ENCODE results near the gene LAD1.
A peak's percentile ranks its signal among the peaks of the same experiment; 100 is the strongest.

LAD1 gene, protein sequence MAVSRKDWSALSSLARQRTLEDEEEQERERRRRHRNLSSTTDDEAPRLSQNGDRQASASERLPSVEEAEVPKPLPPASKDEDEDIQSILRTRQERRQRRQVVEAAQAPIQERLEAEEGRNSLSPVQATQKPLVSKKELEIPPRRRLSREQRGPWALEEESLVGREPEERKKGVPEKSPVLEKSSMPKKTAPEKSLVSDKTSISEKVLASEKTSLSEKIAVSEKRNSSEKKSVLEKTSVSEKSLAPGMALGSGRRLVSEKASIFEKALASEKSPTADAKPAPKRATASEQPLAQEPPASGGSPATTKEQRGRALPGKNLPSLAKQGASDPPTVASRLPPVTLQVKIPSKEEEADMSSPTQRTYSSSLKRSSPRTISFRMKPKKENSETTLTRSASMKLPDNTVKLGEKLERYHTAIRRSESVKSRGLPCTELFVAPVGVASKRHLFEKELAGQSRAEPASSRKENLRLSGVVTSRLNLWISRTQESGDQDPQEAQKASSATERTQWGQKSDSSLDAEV

DNA sequence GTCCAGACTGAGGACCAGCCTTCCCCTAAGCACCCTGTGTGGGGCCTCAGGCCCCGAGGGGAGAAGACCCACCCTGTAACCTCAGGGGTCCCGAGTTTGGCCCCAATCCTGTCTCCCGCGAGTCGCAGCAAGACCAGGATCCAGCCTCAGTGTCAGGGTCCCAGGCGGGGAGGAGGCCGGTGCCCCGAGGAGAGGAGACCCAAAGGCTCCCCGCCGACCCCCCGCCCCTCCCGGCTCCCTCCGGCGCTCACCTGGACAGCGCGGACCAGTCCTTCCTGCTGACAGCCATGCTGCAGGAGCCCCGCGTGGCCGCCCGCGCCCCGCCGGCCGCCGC, at the start of gene LAD1:
Gene LAD1, minus strand, starts transcription at position 307 of the 334 bp plus-strand sequence. Its CDS starts 18 bp downstream, at position 289.
- no peak for DNase-seq (ENCODE audit: low spot score)

DNA sequence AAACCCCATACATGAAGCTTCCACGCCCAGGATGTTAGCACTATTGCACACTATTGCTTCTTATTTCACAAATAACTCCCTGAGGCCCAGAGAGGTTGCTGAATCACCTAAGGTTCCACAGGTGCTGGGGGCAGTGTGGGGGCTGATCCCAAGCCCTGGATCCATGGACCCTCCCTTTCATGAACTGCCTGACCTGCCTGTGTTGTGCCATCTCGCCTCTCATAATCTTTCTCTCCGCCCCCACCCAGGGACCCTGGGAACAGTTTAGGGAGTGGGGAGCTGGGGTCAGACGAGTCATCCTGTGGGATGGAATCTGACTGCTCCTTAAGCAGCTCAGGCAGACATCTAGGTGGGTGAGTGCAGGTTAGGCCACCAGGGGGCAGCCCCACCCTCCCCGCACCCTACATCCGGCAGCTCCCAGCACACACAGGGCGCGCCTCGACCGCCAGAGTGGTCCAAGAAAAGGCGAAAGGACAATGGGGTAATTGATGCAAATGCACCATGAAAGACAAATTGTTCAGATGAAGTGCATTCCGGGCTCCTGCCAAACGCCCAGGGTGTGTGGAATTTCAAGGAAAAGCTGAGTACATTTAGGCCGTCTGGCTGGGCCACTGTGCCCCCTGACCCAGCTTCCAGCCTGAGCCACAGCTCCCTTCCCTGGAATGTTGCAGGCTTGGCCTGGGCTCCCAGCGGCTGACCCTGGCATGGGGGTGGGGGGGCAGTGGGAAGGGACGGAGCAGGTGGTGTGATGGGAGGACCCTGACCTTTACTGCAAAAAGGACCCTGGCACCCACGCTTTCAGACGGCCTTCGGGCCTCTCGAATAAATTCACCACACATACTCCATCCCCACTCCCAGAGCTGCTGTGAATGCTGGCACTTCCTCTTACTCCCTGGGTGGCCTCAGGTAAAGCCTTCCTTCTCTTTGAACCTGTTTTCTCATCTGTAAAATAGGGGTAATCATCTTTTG, 49.1 kb upstream of the LAD1 start:
- DNase-seq (ENCODE audit: low spot score): peak; percentile 91

DNA sequence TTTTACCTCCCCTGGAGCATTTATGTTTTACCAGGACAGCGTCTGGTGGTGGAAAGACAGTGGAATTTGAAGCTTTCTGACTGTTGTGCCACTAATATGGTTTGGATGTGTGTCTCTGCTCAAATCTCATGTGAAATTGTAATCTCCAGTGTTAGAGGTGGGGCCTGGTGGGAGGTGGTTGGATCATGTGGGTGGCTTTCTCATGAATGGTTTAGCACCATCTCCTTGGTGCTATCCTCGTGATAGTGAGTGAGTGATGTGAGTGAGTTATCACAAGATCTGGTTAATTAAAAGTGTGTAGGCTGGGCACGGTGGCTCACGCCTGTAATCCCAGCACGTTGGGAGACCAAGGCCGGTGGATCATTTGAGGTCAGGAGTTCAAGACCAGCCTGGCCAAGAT, 46.2 kb upstream of the LAD1 start:
- no peak for DNase-seq (ENCODE audit: low spot score)

DNA sequence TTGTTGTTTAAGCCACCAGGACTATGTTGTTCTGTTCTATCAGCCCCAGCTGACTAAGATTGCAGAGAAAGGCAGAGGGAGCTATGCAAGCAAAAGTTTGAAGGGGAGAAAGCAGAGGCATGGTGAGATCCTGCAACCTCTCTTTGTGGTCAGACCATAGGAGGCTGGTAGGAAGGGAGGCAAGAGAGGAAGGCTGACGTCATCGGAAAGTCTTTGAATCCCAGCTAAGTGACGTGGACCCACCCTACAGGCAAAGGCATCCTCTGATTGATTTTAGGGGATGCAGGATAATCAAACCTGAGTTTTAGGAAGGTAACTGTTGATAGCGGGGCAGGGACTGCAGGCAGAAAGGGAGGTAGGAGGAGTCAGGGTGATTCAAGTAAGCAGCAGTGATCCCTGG, 45.7 kb upstream of the LAD1 start:
- no peak for DNase-seq (ENCODE audit: low spot score)

DNA sequence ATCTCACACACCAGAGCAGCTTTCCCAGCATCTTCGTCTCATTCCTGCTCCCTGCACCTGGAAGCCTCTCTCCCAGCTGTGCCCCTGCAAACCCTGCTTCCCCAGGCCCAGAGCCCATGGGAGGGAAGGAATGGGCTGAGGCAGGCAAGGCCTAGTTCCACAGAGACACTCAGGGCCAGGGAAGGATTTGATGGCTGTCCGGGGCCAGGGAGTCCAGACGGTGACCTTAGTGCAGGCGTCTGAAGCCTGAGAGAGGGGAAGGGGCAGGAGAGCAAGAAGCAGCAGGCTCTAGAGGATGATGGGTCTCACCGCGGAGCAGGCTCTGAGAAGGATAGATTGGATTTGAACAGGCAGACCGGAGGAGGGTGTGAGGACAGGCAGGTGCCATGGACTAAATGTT, 44.6 kb upstream of the LAD1 start:
- no peak for DNase-seq (ENCODE audit: low spot score)

DNA sequence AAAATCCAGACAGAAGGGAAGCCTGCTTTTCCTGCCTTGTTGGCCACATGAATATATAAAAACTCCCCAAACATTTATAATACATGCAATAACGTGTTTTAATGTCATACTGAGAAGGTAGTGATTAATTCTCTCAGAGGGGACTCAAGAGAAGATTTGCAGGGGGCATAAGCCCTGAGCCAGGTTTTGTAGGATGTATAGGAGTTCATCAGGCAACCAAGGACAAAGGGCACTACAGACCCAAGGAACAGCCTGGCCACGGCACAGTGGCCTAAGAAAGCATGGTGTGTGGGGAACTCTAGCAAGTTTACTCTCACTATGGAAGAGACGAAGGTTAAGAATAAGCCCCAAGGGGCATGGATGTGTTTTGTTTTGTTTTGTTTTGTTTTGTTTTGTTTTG, 37.8 kb upstream of the LAD1 start:
- DNase-seq (ENCODE audit: low spot score): no peak

DNA sequence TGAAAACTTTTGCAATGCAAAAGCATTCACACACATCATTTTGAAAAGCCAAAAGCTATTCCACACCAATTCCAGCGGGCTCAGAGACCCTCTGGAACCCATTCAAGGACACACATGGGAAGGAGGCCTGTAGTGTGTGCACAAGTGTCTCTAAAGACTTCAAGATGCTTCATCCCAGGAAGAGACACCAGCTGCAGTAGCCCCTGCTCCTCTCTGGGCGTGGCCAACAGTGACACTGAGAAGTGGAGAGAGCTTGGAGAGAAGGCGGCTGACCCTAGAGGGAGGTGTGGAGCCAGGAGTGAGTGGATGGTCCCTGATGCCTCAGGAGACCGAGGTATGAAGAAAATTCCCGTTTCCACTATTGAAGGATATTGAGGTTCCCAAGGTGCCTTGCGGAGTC, 37.3 kb upstream of the LAD1 start:
- peak; percentile 69 for DNase-seq (ENCODE audit: low spot score)

DNA sequence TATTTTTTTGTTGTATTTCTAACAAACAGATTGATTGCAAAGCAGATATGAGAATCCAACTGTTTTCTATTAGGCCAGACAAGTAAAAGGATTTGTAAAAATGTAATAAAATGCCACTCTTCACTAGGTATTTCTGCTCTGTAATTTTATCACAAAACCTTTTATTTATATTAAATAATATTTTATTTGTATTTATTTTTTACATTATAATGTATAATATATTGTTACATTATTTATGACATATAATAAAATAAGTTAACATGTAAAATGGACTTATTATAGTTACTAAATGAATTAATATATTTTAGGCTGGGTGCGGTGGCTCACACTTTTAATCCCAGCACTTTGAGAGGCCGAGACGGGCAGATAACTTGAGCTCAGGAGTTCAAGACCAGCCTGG, 35.1 kb upstream of the LAD1 start:
- DNase-seq (ENCODE audit: low spot score): no peak

DNA sequence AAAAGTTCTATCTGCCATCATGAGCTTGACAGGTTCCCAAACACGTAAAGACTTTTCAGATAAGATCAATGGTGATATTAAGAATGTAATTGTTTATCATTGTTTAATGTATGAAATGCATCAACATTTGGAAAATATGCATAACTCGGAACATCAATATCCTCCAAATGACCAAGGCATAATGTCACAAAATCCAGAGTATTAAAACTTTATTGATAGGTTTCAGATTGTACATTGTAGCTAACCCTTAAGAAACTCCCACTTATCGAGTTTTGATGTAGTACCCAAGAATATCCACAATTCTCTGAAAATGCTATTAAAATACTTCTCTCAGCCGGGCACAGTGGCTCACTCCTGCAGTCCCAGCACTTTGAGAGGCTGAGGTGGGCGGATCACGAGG, 34.5 kb upstream of the LAD1 start:
- DNase-seq (ENCODE audit: low spot score): no peak

DNA sequence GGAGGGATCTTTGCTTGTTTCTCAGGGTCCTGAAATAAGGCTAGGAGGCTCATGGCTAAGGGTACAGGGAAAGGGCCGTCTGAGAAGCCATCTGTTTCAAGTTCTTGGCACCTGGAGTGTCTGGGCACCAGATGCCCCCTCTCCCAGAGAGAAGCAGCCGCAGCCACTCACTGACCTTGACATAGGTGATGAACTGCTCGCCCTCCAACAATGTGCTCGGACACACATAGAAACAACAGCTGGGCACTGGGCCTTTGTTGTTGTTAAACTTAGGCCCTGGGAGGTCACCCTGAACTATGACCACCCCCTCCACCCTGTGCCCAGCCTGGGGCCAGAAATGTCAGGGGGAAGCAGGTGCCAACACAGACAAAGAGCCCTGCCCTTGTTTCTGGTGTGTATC, 31.7 kb upstream of the LAD1 start:
- no peak for DNase-seq (ENCODE audit: low spot score)

DNA sequence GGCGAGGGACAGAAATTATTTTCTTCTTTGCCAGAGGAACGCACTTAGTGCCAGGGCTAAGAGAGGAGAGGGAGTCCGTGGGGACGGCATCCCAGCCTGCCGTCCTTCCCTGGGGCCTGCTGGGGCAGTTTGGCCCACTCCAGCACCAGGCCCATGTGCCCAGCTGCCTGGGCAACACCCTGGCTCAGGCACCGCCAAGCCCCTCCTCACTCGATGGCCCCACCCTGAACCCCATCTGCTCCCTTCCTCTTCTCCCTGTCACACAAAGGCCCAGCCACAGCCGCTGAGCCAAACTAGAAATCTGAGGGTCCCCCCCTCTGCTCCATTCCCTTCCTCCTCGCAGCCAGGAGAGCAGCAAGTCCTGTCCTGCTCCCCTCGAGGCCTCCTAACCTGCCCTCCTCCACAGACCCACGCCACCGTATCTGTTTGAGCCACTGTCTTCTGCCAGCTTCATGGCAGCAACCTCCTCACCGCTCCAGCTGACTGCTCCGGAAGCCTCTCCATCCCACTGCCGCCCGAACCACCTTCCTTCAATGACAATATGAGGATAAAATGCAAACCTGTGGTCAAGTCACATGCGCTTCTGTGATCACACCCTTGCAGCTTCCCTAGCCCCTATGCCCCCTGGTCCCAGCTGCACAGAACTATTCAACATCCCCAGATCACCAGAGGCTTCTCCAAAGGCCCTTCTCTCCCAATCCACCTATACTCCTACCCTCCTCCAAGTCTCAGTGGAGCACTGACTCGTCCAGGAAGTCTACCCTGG, 30.8 kb upstream of the LAD1 start:
- DNase-seq (ENCODE audit: low spot score): no peak

DNA sequence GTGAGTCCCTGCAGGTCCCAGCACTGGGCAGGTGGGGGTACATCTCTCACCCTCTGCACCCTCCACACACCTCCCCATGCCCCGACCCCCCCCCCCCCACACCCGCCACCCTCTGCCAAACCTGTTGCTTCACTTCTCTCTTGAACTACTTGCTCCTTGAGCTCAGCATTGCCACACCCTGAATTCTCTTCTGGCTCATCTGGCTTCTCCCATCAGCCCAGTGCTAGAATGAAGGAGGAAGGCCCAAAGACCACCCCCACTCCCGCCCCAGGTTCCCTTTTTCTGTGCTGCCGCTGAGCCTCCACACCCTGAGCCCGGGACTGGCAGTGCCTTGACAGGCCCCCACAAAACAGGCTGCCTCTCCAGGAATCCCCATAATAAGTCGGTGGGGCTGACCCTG, 28.8 kb upstream of the LAD1 start:
- no peak for DNase-seq (ENCODE audit: low spot score)

DNA sequence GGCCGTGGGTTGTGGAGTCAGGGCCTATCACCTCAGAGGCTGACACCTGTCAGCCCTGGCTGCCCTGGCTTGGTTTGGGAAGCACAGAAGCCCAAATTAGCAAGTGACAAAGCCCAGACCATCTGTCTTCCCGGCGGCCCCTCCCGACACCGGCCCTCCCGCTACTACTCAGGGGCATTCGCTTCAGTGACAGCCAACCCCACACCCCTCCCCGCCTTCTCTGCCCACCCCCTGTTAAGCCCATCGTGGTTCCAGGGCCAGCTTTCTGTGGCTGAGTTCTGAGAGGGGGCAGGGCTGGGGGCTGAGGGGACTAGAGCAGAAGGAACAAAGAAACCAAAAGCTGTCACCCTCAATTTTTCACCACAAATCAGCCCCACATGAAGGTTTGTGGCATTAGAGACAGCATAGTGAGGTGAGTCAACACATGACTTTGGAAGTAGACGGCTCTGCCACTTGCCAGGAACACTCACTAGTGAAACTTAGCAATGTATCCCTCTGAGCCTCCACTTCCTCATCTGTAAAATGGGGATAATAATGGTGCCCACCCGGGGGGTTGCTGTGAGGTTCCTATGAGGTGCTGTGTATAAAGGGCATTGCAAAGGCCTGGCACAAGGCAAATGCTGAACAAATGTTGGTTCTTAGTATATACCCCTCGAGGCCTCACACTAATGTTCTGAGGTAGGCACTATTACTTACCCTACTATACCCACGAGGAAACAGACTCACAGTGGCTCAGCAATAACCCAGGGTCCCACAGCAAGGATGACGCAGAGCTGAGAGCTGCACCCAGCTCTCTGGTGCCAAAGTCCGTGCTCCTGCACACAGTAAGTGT, 27.6 kb upstream of the LAD1 start:
- no peak for DNase-seq (ENCODE audit: low spot score)

DNA sequence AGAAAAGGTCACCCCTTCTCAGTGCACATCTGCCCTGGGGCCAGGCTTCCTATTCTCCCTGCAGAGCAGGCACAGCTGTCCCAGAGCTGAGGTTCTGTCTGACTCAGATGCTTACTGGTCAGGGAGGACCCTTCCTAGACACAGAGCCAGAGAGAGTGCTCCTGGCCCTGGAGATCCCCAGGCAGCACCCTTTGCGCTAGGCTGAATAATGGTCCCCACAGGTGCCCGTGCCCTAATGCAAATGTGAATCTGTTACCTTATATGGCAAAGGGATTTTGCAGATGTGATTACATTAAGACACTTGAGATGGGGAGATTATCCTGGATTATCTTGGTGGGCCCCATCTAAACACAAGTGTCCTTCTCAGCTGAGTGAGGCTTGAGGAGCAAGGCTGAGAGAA, 25.0 kb upstream of the LAD1 start:
- DNase-seq (ENCODE audit: low spot score): no peak

DNA sequence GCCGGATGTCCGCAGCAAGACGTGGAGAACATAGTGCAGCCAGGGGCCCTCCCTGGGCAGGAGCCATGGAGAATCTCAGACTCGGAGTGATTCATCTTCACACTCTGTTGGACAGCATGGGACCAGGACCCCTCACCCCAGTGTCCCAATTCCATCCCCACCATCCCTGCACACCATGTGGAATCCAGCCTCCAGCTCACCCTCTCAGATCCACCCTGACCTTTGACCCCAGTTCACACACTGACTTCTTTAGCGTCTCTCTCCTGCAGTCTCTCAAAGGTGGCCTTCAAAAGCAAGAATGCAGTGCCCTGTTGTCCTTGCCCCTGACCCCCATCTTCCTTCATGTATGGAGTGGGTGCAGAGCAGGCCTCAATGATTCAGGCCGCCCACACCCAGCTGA, 24.5 kb upstream of the LAD1 start:
- DNase-seq (ENCODE audit: low spot score): no peak

DNA sequence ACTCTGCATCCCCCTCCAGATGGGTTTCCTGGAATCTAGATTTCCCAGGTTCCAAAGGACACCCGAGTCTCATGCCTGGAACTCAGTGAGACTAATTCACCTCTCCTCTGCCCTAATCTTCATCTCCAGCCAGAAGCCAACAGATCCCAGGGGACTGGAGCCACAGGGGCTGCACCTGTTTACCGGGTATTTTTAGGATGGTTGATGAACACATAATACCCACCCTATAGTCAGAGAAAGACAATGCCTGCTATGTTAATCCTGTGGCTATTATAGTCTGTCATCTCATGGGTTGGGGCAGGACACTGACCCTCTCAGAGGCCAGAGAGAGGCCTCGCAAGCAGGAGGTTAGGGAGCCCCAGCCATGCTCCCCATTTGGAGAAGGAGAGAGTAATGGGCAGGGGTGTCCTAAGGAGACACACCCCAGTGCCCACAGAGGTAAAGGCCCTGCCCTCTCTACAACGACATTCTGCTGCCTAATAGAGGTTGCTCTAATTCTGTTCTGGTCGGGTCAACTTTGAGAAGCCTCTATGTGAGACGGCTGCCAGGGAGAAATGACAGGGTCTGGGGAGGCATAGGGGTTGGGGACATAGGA, 23.4 kb upstream of the LAD1 start:
- DNase-seq (ENCODE audit: low spot score): no peak

DNA sequence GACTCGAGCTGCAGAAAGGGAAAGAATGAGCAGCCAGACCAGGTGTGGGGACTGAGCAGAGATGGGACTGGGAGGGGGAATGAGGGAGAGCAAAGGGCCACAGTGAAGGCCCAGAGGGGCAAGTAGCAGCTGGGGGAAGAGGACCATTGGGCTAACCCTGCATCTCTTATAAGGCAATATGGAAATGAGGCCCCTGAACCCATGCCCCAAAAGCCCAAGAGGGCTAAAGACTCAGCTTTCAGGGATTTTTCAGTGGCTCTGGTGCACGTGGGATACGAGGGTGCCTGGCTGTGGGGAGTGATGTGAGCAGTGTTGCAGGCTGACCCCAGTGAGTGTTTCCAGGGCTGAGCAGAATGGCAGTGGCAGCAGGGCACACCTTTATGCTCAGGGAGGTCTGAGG, 22.9 kb upstream of the LAD1 start:
- no peak for DNase-seq (ENCODE audit: low spot score)

DNA sequence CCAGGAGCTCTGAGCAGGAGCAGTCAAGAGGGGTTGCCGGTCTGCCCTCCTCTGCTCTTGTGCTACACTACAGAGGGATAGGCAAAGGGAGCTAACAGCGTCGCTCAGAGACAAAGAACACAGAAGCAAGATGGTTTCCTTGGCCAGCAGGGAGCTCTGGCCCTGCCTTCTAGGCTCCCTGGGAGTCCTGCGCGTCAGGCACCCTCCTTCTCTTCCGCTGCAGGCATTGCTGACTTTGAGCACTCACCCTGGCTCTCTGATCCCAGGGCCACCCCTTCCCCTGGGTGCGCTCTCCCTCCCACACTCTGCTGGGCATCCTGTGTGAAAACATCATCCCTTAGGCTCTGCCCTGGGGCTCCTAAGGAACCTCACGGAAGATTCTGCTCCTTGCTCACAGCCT, 21.9 kb upstream of the LAD1 start:
- no peak for DNase-seq (ENCODE audit: low spot score)

DNA sequence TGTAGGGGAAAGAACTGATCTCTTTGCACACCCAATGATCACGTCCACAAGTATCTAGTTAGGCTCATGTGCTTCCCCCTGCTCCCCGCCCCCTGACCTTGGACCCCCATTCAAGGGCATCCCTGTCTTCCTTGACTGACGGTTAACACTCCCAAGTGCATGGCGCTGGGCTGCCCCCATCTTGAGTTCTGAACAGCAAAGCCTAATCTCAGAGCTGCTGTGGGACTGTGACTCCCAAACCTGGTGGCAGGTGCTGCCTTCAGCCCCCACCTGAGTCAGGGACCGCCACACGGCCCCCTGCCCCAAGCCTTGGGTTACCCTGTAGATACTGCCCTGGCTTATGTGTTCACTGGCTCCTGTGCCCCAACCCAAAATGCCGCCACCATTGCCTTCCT, 21.5 kb upstream of the LAD1 start:
- no peak for DNase-seq (ENCODE audit: low spot score)

DNA sequence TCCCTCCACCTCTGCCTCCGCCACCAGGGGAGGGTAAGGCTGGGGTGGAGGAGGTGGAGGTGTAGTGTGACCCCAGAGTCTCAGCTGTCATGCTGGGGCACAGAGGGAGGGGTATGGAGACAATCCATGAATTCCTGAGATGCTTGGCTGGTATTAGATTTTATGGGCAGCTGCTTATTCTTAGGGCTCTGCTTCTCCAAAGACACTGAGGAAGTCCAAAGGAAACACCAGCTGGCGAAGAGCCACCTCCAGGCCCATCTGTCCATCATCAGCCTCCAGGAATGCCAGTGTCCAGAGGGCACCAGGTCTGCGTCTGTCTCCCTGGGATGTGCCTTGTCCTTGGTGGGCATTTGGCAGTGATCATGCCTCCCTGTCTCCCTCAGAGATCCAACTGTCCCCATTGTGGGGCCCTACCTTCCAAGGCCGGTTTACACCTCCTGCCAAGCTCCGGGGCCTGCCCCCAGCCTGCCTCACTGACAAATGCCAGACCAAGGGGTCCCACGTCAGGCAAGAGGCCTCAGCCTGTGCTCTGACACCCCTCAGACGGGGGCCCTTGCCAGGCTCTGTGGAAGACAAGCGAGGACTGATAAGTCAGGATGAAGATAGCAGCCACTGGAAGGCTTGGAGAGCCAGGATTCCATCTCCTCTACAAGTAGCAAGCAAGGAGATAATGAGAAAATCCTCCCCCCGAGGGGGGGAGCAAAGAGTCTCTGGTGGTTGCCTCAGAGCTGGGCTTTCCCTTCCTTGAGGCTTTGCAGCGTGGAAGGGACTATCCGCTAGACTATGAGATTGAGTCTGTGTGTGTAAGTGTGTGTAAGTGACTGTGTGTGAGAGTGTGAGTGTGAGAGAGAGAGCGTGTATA, 20.9 kb upstream of the LAD1 start:
- no peak for DNase-seq (ENCODE audit: low spot score)

Measured in iPS-NIHi11 (cell line).